Adrenal gland (tissue), 5 donors: ENCODE data around the gene SPEF1.

Source experiments
- POLR2A ChIP-seq, 2 donors: fragments of 450-650 bp; IDR thresholded peaks; one replicate each; pipeline ENCODE4 v1.6.1; 2017; ENCODE audit warnings: antibody characterized with exemption in 2 of 2, mild to moderate bottlenecking in 2 of 2, moderate library complexity in 1 of 2
- TF ChIP-seq, protein P1 (sequence below), 6 experiments: fragments of 450-650 bp in 4 of 6; fragments of 200-600 bp in 2 of 6; sonication (generic) in 1 of 6; IDR thresholded peaks; 1 replicate in 5 of 6; 2 replicates in 1 of 6; pipeline versions ENCODE4 v1.5.1 to v1.8.0; 2016 to 2021; ENCODE audit warnings: antibody characterized with exemption in 6 of 6, mild to moderate bottlenecking in 2 of 6, moderate library complexity in 1 of 6
- donor health status: DM: no; HTN: no; CAD: no.

DNA sequence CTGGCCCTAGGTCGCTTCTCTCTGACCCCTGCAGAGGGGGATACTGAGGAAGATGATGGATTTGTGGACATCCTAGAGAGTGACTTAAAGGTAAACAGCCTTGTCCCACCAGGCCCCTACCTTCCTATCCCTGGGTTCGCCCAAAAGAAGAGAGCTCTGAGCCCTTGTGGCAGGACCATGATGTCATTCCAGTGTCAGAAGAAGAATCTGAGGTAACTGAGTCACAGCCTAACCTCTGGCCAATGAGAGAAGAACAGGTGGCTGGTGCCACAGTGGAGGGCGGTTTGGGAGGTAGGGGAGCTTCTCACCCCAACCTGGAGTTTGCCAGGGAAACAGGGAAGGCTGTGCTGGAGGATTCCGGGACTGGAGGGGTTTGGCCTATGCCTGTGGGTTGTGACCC is 20.1 kb upstream of the SPEF1 start:
- TF ChIP-seq POLR2A (IDR thresholded peaks at IDR 0.05): no peak
- TF ChIP-seq, protein P1, sequence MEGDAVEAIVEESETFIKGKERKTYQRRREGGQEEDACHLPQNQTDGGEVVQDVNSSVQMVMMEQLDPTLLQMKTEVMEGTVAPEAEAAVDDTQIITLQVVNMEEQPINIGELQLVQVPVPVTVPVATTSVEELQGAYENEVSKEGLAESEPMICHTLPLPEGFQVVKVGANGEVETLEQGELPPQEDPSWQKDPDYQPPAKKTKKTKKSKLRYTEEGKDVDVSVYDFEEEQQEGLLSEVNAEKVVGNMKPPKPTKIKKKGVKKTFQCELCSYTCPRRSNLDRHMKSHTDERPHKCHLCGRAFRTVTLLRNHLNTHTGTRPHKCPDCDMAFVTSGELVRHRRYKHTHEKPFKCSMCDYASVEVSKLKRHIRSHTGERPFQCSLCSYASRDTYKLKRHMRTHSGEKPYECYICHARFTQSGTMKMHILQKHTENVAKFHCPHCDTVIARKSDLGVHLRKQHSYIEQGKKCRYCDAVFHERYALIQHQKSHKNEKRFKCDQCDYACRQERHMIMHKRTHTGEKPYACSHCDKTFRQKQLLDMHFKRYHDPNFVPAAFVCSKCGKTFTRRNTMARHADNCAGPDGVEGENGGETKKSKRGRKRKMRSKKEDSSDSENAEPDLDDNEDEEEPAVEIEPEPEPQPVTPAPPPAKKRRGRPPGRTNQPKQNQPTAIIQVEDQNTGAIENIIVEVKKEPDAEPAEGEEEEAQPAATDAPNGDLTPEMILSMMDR (IDR thresholded peaks at IDR 0.05): no peak
